ENCODE data around the gene CCDC27.

GRCh38 chr1:3707298-3707938 lies 44.8 kb upstream of the CCDC27 start:
- TF ChIP-seq GATA2 (IDR thresholded peaks at IDR 0.05; ENCODE audit: low read depth, low read length) (no peak), GATA3 (IDR thresholded peaks at IDR 0.05; ENCODE audit: low read depth, low read length) (no peak)

All from SH-SY5Y (cell line).